Fibroblast of lung (primary cell): ENCODE measurements around the gene GMCL2. TPM values are rescaled to one million over a fixed set of nuclear protein-coding genes. Genes with fewer than 3 reads are reported as not detected.
A peak's percentile ranks its signal among the peaks of the same experiment; 100 is the strongest.

Source experiments
- DNase-seq, 2 donors: peaks; one replicate each; pipeline versions ENCODE4 v3.0.0 to v3.0.0-alpha.2; 2010; ENCODE audit warnings: low read depth in 2 of 2
- H2AFZ ChIP-seq: 2 replicates; pipeline ENCODE4 v1.5.1; 2012; ENCODE audit warnings: low read length, control low read depth, inconsistent platforms
- H3K27ac ChIP-seq: 2 replicates; pipeline ENCODE4 v1.5.1; 2011; ENCODE audit warnings: low read length, control low read depth; ENCODE audit not compliant: insufficient read depth
- H3K27me3 ChIP-seq: 2 replicates; pipeline ENCODE4 v1.5.1; 2011; ENCODE audit warnings: mild to moderate bottlenecking, low read length; ENCODE audit not compliant: control insufficient read depth, insufficient read depth
- H3K36me3 ChIP-seq: 2 replicates; pipeline ENCODE4 v1.5.1; 2011; ENCODE audit warnings: low read length; ENCODE audit not compliant: control insufficient read depth, insufficient read depth
- H3K4me1 ChIP-seq: 2 replicates; pipeline ENCODE4 v1.5.1; 2011; ENCODE audit warnings: low read length; ENCODE audit not compliant: control insufficient read depth, insufficient read depth; ENCODE audit errors: extremely low read depth
- H3K4me2 ChIP-seq: 2 replicates; pipeline ENCODE4 v1.5.1; 2011; ENCODE audit warnings: low read length, control low read depth; ENCODE audit not compliant: insufficient read depth; ENCODE audit errors: extremely low read depth
- H3K4me3 ChIP-seq, 4 experiments: fragments of 200-600 bp in 1 of 4; sonication (generic) in 1 of 4; replicated peaks in 1 of 4; 2 replicates each; pipeline ENCODE4 v1.5.1; 2011 to 2016; ENCODE audit warnings: low read length in 4 of 4, low read depth in 3 of 4, mild to moderate bottlenecking in 3 of 4, control low read depth in 2 of 4, inconsistent platforms in 1 of 4, mixed read lengths in 1 of 4; ENCODE audit not compliant: insufficient read depth in 1 of 4; ENCODE audit errors: control extremely low read depth in 1 of 4
- H3K79me2 ChIP-seq: 2 replicates; pipeline ENCODE4 v1.5.1; 2012; ENCODE audit warnings: mild to moderate bottlenecking, low read length, inconsistent platforms; ENCODE audit not compliant: control insufficient read depth, insufficient read depth
- H3K9ac ChIP-seq: 2 replicates; pipeline ENCODE4 v1.5.1; 2011; ENCODE audit warnings: mild to moderate bottlenecking, low read length, control low read depth; ENCODE audit not compliant: insufficient read depth
- H3K9me3 ChIP-seq: 2 replicates; pipeline ENCODE4 v1.5.1; 2012; ENCODE audit warnings: low read depth, low read length; ENCODE audit not compliant: control insufficient read depth, insufficient read depth
- H4K20me1 ChIP-seq: 2 replicates; pipeline ENCODE4 v1.5.1; 2011; ENCODE audit warnings: low read length; ENCODE audit not compliant: control insufficient read depth, insufficient read depth; ENCODE audit errors: extremely low read depth
- EZH2 ChIP-seq: IDR thresholded peaks from 2 replicates; pipeline ENCODE4 v1.5.1; 2012; ENCODE audit warnings: low read length, control low read depth, mild to moderate bottlenecking; ENCODE audit errors: missing control alignments
- polyA plus RNA-seq, 2 donors: library from polyadenylated mRNA; depleted of rRNA in 1 of 2; stranded (reverse) in 1 of 2; unstranded in 1 of 2; fragments of >200 nt; gene quantifications; 2 replicates each; pipeline ENCODE4 v1.2.1, GENCODE V29; 2011 to 2012; ENCODE audit warnings: missing spikeins in 1 of 2
- total RNA-seq: library from RNA; depleted of rRNA; stranded (reverse); fragments of >200 nt; gene quantifications from 2 replicates; pipeline ENCODE4 v1.2.1, GENCODE V29; 2014
- TF ChIP-seq, protein P1 (sequence below), 2 donors: IDR thresholded peaks in 1 of 2; conservative IDR thresholded peaks in 1 of 2; 1 replicate in 1 of 2; 2 replicates in 1 of 2; pipeline ENCODE4 v1.5.1; 2011 to 2012; ENCODE audit warnings: low read length in 2 of 2, control low read depth in 1 of 2, inconsistent platforms in 1 of 2, low read depth in 1 of 2, mild to moderate bottlenecking in 1 of 2

GMCL2 gene
- total and polyA plus RNA-seq, 2 donors (not counting 1 experiment from before 2014, with no cell fraction given), result under 0.01 TPM; not detected in 1

DNA sequence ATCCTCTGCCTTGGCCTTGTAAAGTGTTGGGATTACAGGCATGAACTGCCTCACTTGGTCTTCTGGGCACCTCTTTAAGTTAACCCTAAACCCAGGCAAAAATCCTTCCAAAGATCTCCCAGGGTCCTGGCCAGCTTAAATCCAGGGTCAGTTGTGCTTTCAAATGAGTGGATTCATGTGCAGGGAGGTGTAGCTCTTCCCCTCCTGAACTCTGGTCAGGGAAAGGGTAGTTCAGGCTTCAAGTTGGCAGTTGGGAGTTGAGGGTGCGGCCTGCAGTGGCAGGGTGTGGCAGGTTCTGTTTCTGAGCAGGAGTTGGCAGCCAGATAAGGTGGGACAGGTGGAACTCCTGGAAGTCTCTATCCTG, 20.7 kb upstream of the GMCL2 start:
- Histone ChIP-seq H3K9ac (no peak overlapping the region), H3K36me3 (peaks cover 46% of the 10 kb centered on the region), H3K27me3 (no peaks in the 10 kb centered on the region), H3K79me2 (peaks cover 55% of the 10 kb centered on the region), H3K4me3 (peak overlapping the region in 1 of 4 experiments; percentile 2), H2AFZ (no peak overlapping the region), H4K20me1 (peaks cover 16% of the 10 kb centered on the region), H3K4me1 (peaks cover 15% of the 10 kb centered on the region), H3K4me2 (no peak overlapping the region), H3K9me3 (no peaks in the 10 kb centered on the region), H3K27ac (peak overlapping the region; percentile 24)
- no peak for TF ChIP-seq EZH2
- TF ChIP-seq, protein P1, sequence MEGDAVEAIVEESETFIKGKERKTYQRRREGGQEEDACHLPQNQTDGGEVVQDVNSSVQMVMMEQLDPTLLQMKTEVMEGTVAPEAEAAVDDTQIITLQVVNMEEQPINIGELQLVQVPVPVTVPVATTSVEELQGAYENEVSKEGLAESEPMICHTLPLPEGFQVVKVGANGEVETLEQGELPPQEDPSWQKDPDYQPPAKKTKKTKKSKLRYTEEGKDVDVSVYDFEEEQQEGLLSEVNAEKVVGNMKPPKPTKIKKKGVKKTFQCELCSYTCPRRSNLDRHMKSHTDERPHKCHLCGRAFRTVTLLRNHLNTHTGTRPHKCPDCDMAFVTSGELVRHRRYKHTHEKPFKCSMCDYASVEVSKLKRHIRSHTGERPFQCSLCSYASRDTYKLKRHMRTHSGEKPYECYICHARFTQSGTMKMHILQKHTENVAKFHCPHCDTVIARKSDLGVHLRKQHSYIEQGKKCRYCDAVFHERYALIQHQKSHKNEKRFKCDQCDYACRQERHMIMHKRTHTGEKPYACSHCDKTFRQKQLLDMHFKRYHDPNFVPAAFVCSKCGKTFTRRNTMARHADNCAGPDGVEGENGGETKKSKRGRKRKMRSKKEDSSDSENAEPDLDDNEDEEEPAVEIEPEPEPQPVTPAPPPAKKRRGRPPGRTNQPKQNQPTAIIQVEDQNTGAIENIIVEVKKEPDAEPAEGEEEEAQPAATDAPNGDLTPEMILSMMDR (conservative IDR thresholded peaks at IDR 0.05 in 1 of 2, IDR thresholded peaks at IDR 0.05 in 1 of 2; ENCODE audit: low read depth in 1 of 2, low read length in 2 of 2), result no peak
- no peak for DNase-seq

GRCh38 chr5:178207183-178207916, 20.2 kb upstream of the GMCL2 start:
- peaks cover 15% of the 10 kb centered on the region for H3K4me1 ChIP-seq
- no peaks in the 10 kb centered on the region for H3K27me3 ChIP-seq
- H3K9me3 ChIP-seq, result no peaks in the 10 kb centered on the region
- DNase-seq, result peak; percentile 52 to 84
- H2AFZ ChIP-seq, result no peak overlapping the region
- peaks cover 41% of the 10 kb centered on the region for H3K36me3 ChIP-seq
- peaks cover 16% of the 10 kb centered on the region for H4K20me1 ChIP-seq
- H3K79me2 ChIP-seq, result peaks cover 55% of the 10 kb centered on the region
- H3K4me2 ChIP-seq, result peak overlapping the region; percentile 15
- peak overlapping the region; percentile 24 for H3K27ac ChIP-seq
- H3K9ac ChIP-seq, result no peak overlapping the region
- peak overlapping the region in 1 of 4 experiments; percentile 20 for H3K4me3 ChIP-seq
- no peak for TF ChIP-seq EZH2
- TF ChIP-seq, protein P1 (conservative IDR thresholded peaks at IDR 0.05 in 1 of 2, IDR thresholded peaks at IDR 0.05 in 1 of 2; ENCODE audit: low read depth in 1 of 2, low read length in 2 of 2), result no peak

DNA sequence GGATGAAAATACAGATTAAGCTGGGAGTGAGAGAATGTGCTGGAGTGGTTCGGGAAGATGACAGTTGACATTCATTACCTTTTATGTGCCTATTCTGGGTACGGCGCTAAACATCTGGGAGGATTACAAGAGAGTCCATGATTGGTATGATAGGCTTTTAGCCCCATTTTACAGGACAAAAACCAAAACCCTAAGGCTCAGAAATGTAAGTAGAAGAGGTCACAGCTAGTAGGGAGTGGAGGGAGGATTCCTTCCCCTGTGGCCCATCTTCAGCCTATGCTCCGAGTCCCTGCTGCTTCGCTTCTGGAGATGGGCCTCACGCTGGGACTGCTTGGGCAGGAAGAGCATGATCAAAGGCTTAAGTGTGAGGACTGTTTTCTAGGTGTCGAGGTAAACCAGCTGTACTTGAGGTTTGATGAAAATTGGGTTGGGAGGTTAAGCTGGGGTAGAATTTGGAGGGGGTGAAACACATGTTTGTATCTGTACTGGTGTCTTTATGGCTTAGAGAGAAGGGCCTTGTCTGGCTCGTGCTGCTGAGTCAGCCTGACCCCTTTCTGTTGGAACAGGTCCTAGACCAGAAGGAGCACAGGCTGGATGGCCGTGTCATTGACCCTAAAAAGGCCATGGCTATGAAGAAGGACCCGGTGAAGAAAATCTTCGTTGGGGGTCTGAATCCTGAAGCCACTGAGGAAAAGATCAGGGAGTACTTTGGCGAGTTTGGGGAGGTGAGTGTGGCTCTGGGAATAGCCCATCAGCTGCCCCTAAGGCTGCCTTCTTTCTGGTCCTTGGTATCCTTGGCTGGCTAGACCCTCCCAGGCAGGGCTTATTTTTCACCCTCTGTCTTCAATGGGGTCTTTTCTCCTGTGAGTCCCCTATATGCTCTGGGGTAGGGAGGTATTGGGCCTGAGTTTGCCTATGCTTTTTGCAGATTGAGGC, 19.3 kb upstream of the GMCL2 start:
- Histone ChIP-seq H3K4me2 (peak overlapping the region; percentile 98), H3K27me3 (no peaks in the 10 kb centered on the region), H2AFZ (no peak overlapping the region), H3K4me1 (peaks cover 19% of the 10 kb centered on the region), H4K20me1 (peaks cover 16% of the 10 kb centered on the region), H3K79me2 (peaks cover 55% of the 10 kb centered on the region), H3K9ac (peak overlapping the region; percentile 18), H3K9me3 (no peaks in the 10 kb centered on the region), H3K27ac (peak overlapping the region; percentile 6), H3K4me3 (peak overlapping the region; percentile 52 to 99 (median 90)), H3K36me3 (peaks cover 35% of the 10 kb centered on the region)
- TF ChIP-seq EZH2, result no peak
- TF ChIP-seq, protein P1 (conservative IDR thresholded peaks at IDR 0.05 in 1 of 2, IDR thresholded peaks at IDR 0.05 in 1 of 2; ENCODE audit: low read depth in 1 of 2, low read length in 2 of 2), result no peak
- DNase-seq, result peak; percentile 25 to 43
